Osteoblast (primary cell): ENCODE results near the gene SPIN1. TPM values are rescaled to one million over a fixed set of nuclear protein-coding genes. Genes with fewer than 3 reads are reported as not detected.

Experiments used
- DNase-seq: peaks from one replicate; pipeline ENCODE4 v3.0.0; 2011; ENCODE audit warnings: low spot score, mixed read lengths; ENCODE audit not compliant: insufficient read length; ENCODE audit errors: missing footprints
- H2AFZ ChIP-seq: 2 replicates; pipeline ENCODE4 v1.6.0; 2011; ENCODE audit warnings: mild to moderate bottlenecking, low read length
- H3K27ac ChIP-seq: 2 replicates; pipeline ENCODE4 v1.5.1; 2011; ENCODE audit warnings: mild to moderate bottlenecking, low read depth, low read length, moderate library complexity
- H3K27me3 ChIP-seq: 2 replicates; pipeline ENCODE4 v1.6.0; 2012; ENCODE audit warnings: mild to moderate bottlenecking, control low read depth, inconsistent platforms, low read length, moderate library complexity; ENCODE audit not compliant: insufficient read depth
- H3K36me3 ChIP-seq: 2 replicates; pipeline ENCODE4 v1.5.1; 2011; ENCODE audit warnings: mild to moderate bottlenecking, low read length, control low read depth, moderate library complexity; ENCODE audit not compliant: insufficient read depth
- H3K4me1 ChIP-seq: 2 replicates; pipeline ENCODE4 v1.5.1; 2011; ENCODE audit warnings: mild to moderate bottlenecking, low read length, control low read depth, moderate library complexity; ENCODE audit not compliant: insufficient read depth
- H3K4me2 ChIP-seq: 2 replicates; pipeline ENCODE4 v1.6.0; 2011; ENCODE audit warnings: mild to moderate bottlenecking, low read length; ENCODE audit not compliant: insufficient read depth
- H3K4me3 ChIP-seq: fragments of 200-600 bp; sonication (generic); 3 replicates; pipeline ENCODE4 v1.5.1; 2012; ENCODE audit warnings: mild to moderate bottlenecking, low read length, inconsistent platforms; ENCODE audit not compliant: insufficient read depth
- H3K79me2 ChIP-seq: 2 replicates; pipeline ENCODE4 v1.6.0; 2012; ENCODE audit warnings: mild to moderate bottlenecking, low read length, control low read depth, inconsistent platforms; ENCODE audit not compliant: insufficient read depth
- H3K9me3 ChIP-seq: 2 replicates; pipeline ENCODE4 v1.5.1; 2011; ENCODE audit warnings: low read depth, low read length, control low read depth
- H4K20me1 ChIP-seq: 2 replicates; pipeline ENCODE4 v1.6.0; 2012; ENCODE audit warnings: mild to moderate bottlenecking, low read length, control low read depth; ENCODE audit not compliant: insufficient read depth
- total RNA-seq: library from RNA; depleted of rRNA; stranded (reverse); fragments of >200 nt; gene quantifications from 2 replicates; pipeline ENCODE4 v1.2.3, GENCODE V29; 2012
- TF ChIP-seq, protein P1 (sequence below): IDR thresholded peaks from 2 replicates; pipeline ENCODE4 v1.5.1; 2011; ENCODE audit warnings: mild to moderate bottlenecking, low read depth, low read length, moderate library complexity; ENCODE audit errors: extremely low read depth

SPIN1 gene
- total RNA-seq, 1 donor: 162 TPM

GRCh38 chr9:88411471-88411870 is 23.2 kb downstream of the SPIN1 start:
- Histone ChIP-seq H3K9me3 (no peaks in the 10 kb centered on the region), H3K36me3 (peaks cover 5% of the 10 kb centered on the region), H3K4me2 (no peak overlapping the region), H2AFZ (no peak overlapping the region), H3K79me2 (peaks cover 97% of the 10 kb centered on the region), H3K27me3 (no peaks in the 10 kb centered on the region), H3K27ac (no peak overlapping the region), H4K20me1 (peaks cover 21% of the 10 kb centered on the region), H3K4me3 (no peak overlapping the region), H3K4me1 (no peaks in the 10 kb centered on the region)
- TF ChIP-seq, protein P1, sequence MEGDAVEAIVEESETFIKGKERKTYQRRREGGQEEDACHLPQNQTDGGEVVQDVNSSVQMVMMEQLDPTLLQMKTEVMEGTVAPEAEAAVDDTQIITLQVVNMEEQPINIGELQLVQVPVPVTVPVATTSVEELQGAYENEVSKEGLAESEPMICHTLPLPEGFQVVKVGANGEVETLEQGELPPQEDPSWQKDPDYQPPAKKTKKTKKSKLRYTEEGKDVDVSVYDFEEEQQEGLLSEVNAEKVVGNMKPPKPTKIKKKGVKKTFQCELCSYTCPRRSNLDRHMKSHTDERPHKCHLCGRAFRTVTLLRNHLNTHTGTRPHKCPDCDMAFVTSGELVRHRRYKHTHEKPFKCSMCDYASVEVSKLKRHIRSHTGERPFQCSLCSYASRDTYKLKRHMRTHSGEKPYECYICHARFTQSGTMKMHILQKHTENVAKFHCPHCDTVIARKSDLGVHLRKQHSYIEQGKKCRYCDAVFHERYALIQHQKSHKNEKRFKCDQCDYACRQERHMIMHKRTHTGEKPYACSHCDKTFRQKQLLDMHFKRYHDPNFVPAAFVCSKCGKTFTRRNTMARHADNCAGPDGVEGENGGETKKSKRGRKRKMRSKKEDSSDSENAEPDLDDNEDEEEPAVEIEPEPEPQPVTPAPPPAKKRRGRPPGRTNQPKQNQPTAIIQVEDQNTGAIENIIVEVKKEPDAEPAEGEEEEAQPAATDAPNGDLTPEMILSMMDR: no peak
- DNase-seq: no peak

DNA sequence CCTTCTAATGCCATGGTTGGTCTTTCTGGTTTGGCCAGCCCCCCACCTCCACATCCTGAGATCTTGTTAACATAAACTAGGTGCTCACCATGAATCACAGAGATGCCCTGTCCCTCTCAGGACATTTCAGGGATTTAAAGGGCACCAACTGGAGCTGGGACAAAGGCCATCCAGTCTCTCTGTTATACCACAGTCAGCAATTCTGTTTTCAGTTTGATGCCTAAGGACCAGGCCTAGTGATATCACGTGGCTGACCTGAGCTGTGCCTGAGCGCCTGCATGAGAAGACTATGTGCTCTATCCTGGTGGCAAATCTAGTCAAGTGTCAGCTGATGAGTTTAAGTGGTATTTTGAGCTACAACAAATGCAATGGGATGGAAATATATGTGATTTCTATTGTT is 26.1 kb downstream of the SPIN1 start:
- Histone ChIP-seq H3K4me3 (no peak overlapping the region), H3K27ac (no peak overlapping the region), H2AFZ (no peak overlapping the region), H3K9me3 (peaks cover 3% of the 10 kb centered on the region), H3K27me3 (no peaks in the 10 kb centered on the region), H3K79me2 (peaks cover 97% of the 10 kb centered on the region), H3K4me1 (no peaks in the 10 kb centered on the region), H3K36me3 (peaks cover 18% of the 10 kb centered on the region), H4K20me1 (peaks cover 8% of the 10 kb centered on the region), H3K4me2 (no peak overlapping the region)
- DNase-seq: no peak
- TF ChIP-seq, protein P1: no peak

DNA sequence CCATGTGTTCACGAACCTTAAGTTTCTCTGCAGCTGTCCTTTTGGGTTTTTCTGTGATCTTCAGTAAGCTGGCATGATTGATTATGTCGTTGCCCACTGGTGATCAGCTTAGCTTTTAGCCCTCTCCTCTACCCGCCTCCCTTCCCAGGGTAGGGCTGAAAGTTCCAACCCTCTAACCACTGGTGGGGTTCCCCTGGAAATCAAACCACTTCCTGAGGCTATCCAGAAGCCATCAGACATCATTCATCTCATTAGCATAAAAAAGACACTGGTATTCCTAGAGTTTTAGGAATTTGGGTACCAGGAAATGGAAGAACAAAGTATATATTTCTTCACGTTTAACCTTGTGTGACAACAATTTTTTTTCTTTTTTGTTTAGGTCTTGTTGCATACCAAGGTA is 29.8 kb downstream of the SPIN1 start:
- TF ChIP-seq, protein P1: no peak
- H3K4me3 ChIP-seq: no peak overlapping the region
- peaks cover 4% of the 10 kb centered on the region for H4K20me1 ChIP-seq
- H3K36me3 ChIP-seq: peaks cover 32% of the 10 kb centered on the region
- peaks cover 6% of the 10 kb centered on the region for H3K9me3 ChIP-seq
- peak overlapping the region; percentile 60 for H3K27ac ChIP-seq
- no peaks in the 10 kb centered on the region for H3K27me3 ChIP-seq
- H3K4me1 ChIP-seq: no peaks in the 10 kb centered on the region
- no peak for DNase-seq
- no peak overlapping the region for H3K4me2 ChIP-seq
- H3K79me2 ChIP-seq: peaks cover 98% of the 10 kb centered on the region
- H2AFZ ChIP-seq: no peak overlapping the region

GRCh38 chr9:88418715-88419540 is 30.7 kb downstream of the SPIN1 start:
- Histone ChIP-seq H3K79me2 (peaks cover 98% of the 10 kb centered on the region), H3K36me3 (peaks cover 32% of the 10 kb centered on the region), H3K4me1 (no peaks in the 10 kb centered on the region), H3K9me3 (peaks cover 6% of the 10 kb centered on the region), H4K20me1 (peaks cover 5% of the 10 kb centered on the region), H3K27ac (peak overlapping the region; percentile 60), H3K4me3 (no peak overlapping the region), H2AFZ (no peak overlapping the region), H3K27me3 (no peaks in the 10 kb centered on the region), H3K4me2 (no peak overlapping the region)
- peak; percentile 50 for DNase-seq
- TF ChIP-seq, protein P1: no peak
